Measurements from ENCODE around the gene TMC7. TPM values are rescaled to one million over a fixed set of nuclear protein-coding genes. Genes with fewer than 3 reads are reported as not detected.

Gene TMC7
- total RNA-seq, 1 donor from 2014 or later = 3.1 TPM

- Histone ChIP-seq H3K9ac (ENCODE audit: low read depth in 1 of 3, low read length in 3 of 3) (no peak overlapping the region), H3K27me3 (ENCODE audit: control insufficient read depth in 3 of 3, insufficient read depth in 3 of 3, low read length in 3 of 3) (no peaks in the 10 kb centered on the region), H3K27ac (ENCODE audit: low read depth, low read length) (no peak overlapping the region), H3K9me3 (ENCODE audit: control insufficient read depth in 3 of 3, low read length in 3 of 3) (no peaks in the 10 kb centered on the region), H3K4me1 (ENCODE audit: control insufficient read depth in 3 of 3, insufficient read depth in 3 of 3, low read length in 3 of 3) (no peaks in the 10 kb centered on the region), H3K4me3 (ENCODE audit: low read length in 3 of 3) (no peak overlapping the region), H3K36me3 (ENCODE audit: control insufficient read depth in 3 of 3, insufficient read depth in 3 of 3, low read length in 3 of 3) (no peaks in the 10 kb centered on the region)
These were observed 37.0 kb downstream of the TMC7 start for GRCh38 chr16:19020689-19021088.

- H3K4me3 ChIP-seq (ENCODE audit: low read length in 3 of 3) = no peak overlapping the region
- no peaks in the 10 kb centered on the region for H3K27me3 ChIP-seq (ENCODE audit: control insufficient read depth in 3 of 3, insufficient read depth in 3 of 3, low read length in 3 of 3)
- H3K27ac ChIP-seq (ENCODE audit: low read depth, low read length) = no peak overlapping the region
- no peak overlapping the region for H3K9ac ChIP-seq (ENCODE audit: low read depth in 1 of 3, low read length in 3 of 3)
- no peaks in the 10 kb centered on the region for H3K4me1 ChIP-seq (ENCODE audit: control insufficient read depth in 3 of 3, insufficient read depth in 3 of 3, low read length in 3 of 3)
- H3K36me3 ChIP-seq (ENCODE audit: control insufficient read depth in 3 of 3, insufficient read depth in 3 of 3, low read length in 3 of 3) = no peaks in the 10 kb centered on the region
- no peaks in the 10 kb centered on the region for H3K9me3 ChIP-seq (ENCODE audit: control insufficient read depth in 3 of 3, low read length in 3 of 3)
These were observed 38.0 kb downstream of the TMC7 start for GRCh38 chr16:19021747-19022146.

GRCh38 chr16:19027416-19027815 lies 43.7 kb downstream of the TMC7 start:
- Histone ChIP-seq H3K27ac (ENCODE audit: low read depth, low read length) (no peak overlapping the region), H3K9ac (ENCODE audit: low read depth in 1 of 3, low read length in 3 of 3) (no peak overlapping the region), H3K27me3 (ENCODE audit: control insufficient read depth in 3 of 3, insufficient read depth in 3 of 3, low read length in 3 of 3) (no peaks in the 10 kb centered on the region), H3K4me1 (ENCODE audit: control insufficient read depth in 3 of 3, insufficient read depth in 3 of 3, low read length in 3 of 3) (peaks cover 0 to 2% (median 0%) of the 10 kb centered on the region in 3 donors), H3K36me3 (ENCODE audit: control insufficient read depth in 3 of 3, insufficient read depth in 3 of 3, low read length in 3 of 3) (no peaks in the 10 kb centered on the region), H3K9me3 (ENCODE audit: control insufficient read depth in 3 of 3, low read length in 3 of 3) (no peaks in the 10 kb centered on the region), H3K4me3 (ENCODE audit: low read length in 3 of 3) (no peak overlapping the region)

- Histone ChIP-seq H3K4me3 (ENCODE audit: low read length in 3 of 3) (no peak overlapping the region), H3K27ac (ENCODE audit: low read depth, low read length) (no peak overlapping the region), H3K9ac (ENCODE audit: low read depth in 1 of 3, low read length in 3 of 3) (no peak overlapping the region), H3K36me3 (ENCODE audit: control insufficient read depth in 3 of 3, insufficient read depth in 3 of 3, low read length in 3 of 3) (no peaks in the 10 kb centered on the region), H3K9me3 (ENCODE audit: control insufficient read depth in 3 of 3, low read length in 3 of 3) (no peaks in the 10 kb centered on the region), H3K27me3 (ENCODE audit: control insufficient read depth in 3 of 3, insufficient read depth in 3 of 3, low read length in 3 of 3) (no peaks in the 10 kb centered on the region), H3K4me1 (ENCODE audit: control insufficient read depth in 3 of 3, insufficient read depth in 3 of 3, low read length in 3 of 3) (peaks cover 0 to 2% (median 0%) of the 10 kb centered on the region in 3 donors)
These were observed 46.2 kb downstream of the TMC7 start for GRCh38 chr16:19029980-19030379.

- Histone ChIP-seq H3K4me1 (ENCODE audit: control insufficient read depth in 3 of 3, insufficient read depth in 3 of 3, low read length in 3 of 3) (peaks cover 0 to 2% (median 0%) of the 10 kb centered on the region in 3 donors), H3K27me3 (ENCODE audit: control insufficient read depth in 3 of 3, insufficient read depth in 3 of 3, low read length in 3 of 3) (no peaks in the 10 kb centered on the region), H3K27ac (ENCODE audit: low read depth, low read length) (no peak overlapping the region), H3K36me3 (ENCODE audit: control insufficient read depth in 3 of 3, insufficient read depth in 3 of 3, low read length in 3 of 3) (no peaks in the 10 kb centered on the region), H3K4me3 (ENCODE audit: low read length in 3 of 3) (no peak overlapping the region), H3K9ac (ENCODE audit: low read depth in 1 of 3, low read length in 3 of 3) (no peak overlapping the region), H3K9me3 (ENCODE audit: control insufficient read depth in 3 of 3, low read length in 3 of 3) (peaks cover 0 to 2% (median 0%) of the 10 kb centered on the region in 3 donors)
These were observed 48.0 kb downstream of the TMC7 start for GRCh38 chr16:19031738-19032137.

- Histone ChIP-seq H3K27me3 (ENCODE audit: control insufficient read depth in 3 of 3, insufficient read depth in 3 of 3, low read length in 3 of 3) (no peaks in the 10 kb centered on the region), H3K36me3 (ENCODE audit: control insufficient read depth in 3 of 3, insufficient read depth in 3 of 3, low read length in 3 of 3) (no peaks in the 10 kb centered on the region), H3K27ac (ENCODE audit: low read depth, low read length) (no peak overlapping the region), H3K4me3 (ENCODE audit: low read length in 3 of 3) (no peak overlapping the region), H3K9ac (ENCODE audit: low read depth in 1 of 3, low read length in 3 of 3) (no peak overlapping the region), H3K9me3 (ENCODE audit: control insufficient read depth in 3 of 3, low read length in 3 of 3) (peaks cover 0 to 2% (median 0%) of the 10 kb centered on the region in 3 donors), H3K4me1 (ENCODE audit: control insufficient read depth in 3 of 3, insufficient read depth in 3 of 3, low read length in 3 of 3) (peaks cover 0 to 2% (median 0%) of the 10 kb centered on the region in 3 donors)
These were observed 50.0 kb downstream of the TMC7 start for GRCh38 chr16:19033761-19034160.

- Histone ChIP-seq H3K4me3 (ENCODE audit: low read length in 3 of 3) (no peak overlapping the region), H3K9me3 (ENCODE audit: control insufficient read depth in 3 of 3, low read length in 3 of 3) (peaks cover 0 to 2% (median 0%) of the 10 kb centered on the region in 3 donors), H3K4me1 (ENCODE audit: control insufficient read depth in 3 of 3, insufficient read depth in 3 of 3, low read length in 3 of 3) (no peaks in the 10 kb centered on the region), H3K9ac (ENCODE audit: low read depth in 1 of 3, low read length in 3 of 3) (no peak overlapping the region), H3K27me3 (ENCODE audit: control insufficient read depth in 3 of 3, insufficient read depth in 3 of 3, low read length in 3 of 3) (no peaks in the 10 kb centered on the region), H3K27ac (ENCODE audit: low read depth, low read length) (no peak overlapping the region), H3K36me3 (ENCODE audit: control insufficient read depth in 3 of 3, insufficient read depth in 3 of 3, low read length in 3 of 3) (no peaks in the 10 kb centered on the region)
These were observed 56.7 kb downstream of the TMC7 start for GRCh38 chr16:19040400-19040799.

GRCh38 chr16:19044769-19045168 lies 61.0 kb downstream of the TMC7 start:
- Histone ChIP-seq H3K36me3 (ENCODE audit: control insufficient read depth in 3 of 3, insufficient read depth in 3 of 3, low read length in 3 of 3) (no peaks in the 10 kb centered on the region), H3K9ac (ENCODE audit: low read depth in 1 of 3, low read length in 3 of 3) (no peak overlapping the region), H3K9me3 (ENCODE audit: control insufficient read depth in 3 of 3, low read length in 3 of 3) (no peaks in the 10 kb centered on the region), H3K27ac (ENCODE audit: low read depth, low read length) (no peak overlapping the region), H3K4me3 (ENCODE audit: low read length in 3 of 3) (no peak overlapping the region), H3K4me1 (ENCODE audit: control insufficient read depth in 3 of 3, insufficient read depth in 3 of 3, low read length in 3 of 3) (no peaks in the 10 kb centered on the region), H3K27me3 (ENCODE audit: control insufficient read depth in 3 of 3, insufficient read depth in 3 of 3, low read length in 3 of 3) (no peaks in the 10 kb centered on the region)

GRCh38 chr16:19046062-19046461 lies 62.3 kb downstream of the TMC7 start:
- Histone ChIP-seq H3K4me1 (ENCODE audit: control insufficient read depth in 3 of 3, insufficient read depth in 3 of 3, low read length in 3 of 3) (no peaks in the 10 kb centered on the region), H3K27me3 (ENCODE audit: control insufficient read depth in 3 of 3, insufficient read depth in 3 of 3, low read length in 3 of 3) (no peaks in the 10 kb centered on the region)

GRCh38 chr16:19062706-19063105 lies 79.0 kb downstream of the TMC7 start:
- no peaks in the 10 kb centered on the region for H3K4me1 ChIP-seq (ENCODE audit: control insufficient read depth in 3 of 3, insufficient read depth in 3 of 3, low read length in 3 of 3)
- no peak overlapping the region for H3K4me3 ChIP-seq (ENCODE audit: low read length in 3 of 3)
- H3K27me3 ChIP-seq (ENCODE audit: control insufficient read depth in 3 of 3, insufficient read depth in 3 of 3, low read length in 3 of 3) = no peaks in the 10 kb centered on the region
- H3K36me3 ChIP-seq (ENCODE audit: control insufficient read depth in 3 of 3, insufficient read depth in 3 of 3, low read length in 3 of 3) = no peaks in the 10 kb centered on the region
- H3K27ac ChIP-seq (ENCODE audit: low read depth, low read length) = no peak overlapping the region
- no peak overlapping the region for H3K9ac ChIP-seq (ENCODE audit: low read depth in 1 of 3, low read length in 3 of 3)
- no peaks in the 10 kb centered on the region for H3K9me3 ChIP-seq (ENCODE audit: control insufficient read depth in 3 of 3, low read length in 3 of 3)

More at GRCh38 chr16:19046062-19046461, 62.3 kb downstream of the TMC7 start:
- Histone ChIP-seq H3K9ac (ENCODE audit: low read depth in 1 of 3, low read length in 3 of 3) (no peak overlapping the region), H3K4me3 (ENCODE audit: low read length in 3 of 3) (no peak overlapping the region), H3K27ac (ENCODE audit: low read depth, low read length) (no peak overlapping the region), H3K36me3 (ENCODE audit: control insufficient read depth in 3 of 3, insufficient read depth in 3 of 3, low read length in 3 of 3) (no peaks in the 10 kb centered on the region), H3K9me3 (ENCODE audit: control insufficient read depth in 3 of 3, low read length in 3 of 3) (no peaks in the 10 kb centered on the region)

GRCh38 chr16:19066988-19067348 lies 83.2 kb downstream of the TMC7 start:
- peak overlapping the region; percentile 63 to 98 (median 84) for H3K9ac ChIP-seq (ENCODE audit: low read depth in 1 of 3, low read length in 3 of 3)
- no peaks in the 10 kb centered on the region for H3K9me3 ChIP-seq (ENCODE audit: control insufficient read depth in 3 of 3, low read length in 3 of 3)
- no peaks in the 10 kb centered on the region for H3K27me3 ChIP-seq (ENCODE audit: control insufficient read depth in 3 of 3, insufficient read depth in 3 of 3, low read length in 3 of 3)
- peaks cover 0 to 6% (median 3%) of the 10 kb centered on the region in 3 donors for H3K36me3 ChIP-seq (ENCODE audit: control insufficient read depth in 3 of 3, insufficient read depth in 3 of 3, low read length in 3 of 3)
- H3K4me1 ChIP-seq (ENCODE audit: control insufficient read depth in 3 of 3, insufficient read depth in 3 of 3, low read length in 3 of 3) = peaks cover 0 to 8% (median 2%) of the 10 kb centered on the region in 3 donors
- H3K4me3 ChIP-seq (ENCODE audit: low read length in 3 of 3) = peak overlapping the region; percentile 78 to 96 (median 96)
- peak overlapping the region; percentile 99 for H3K27ac ChIP-seq (ENCODE audit: low read depth, low read length)
